NAMALWA (cell line): ENCODE results near the gene ASZ1.

Experiments
- DNase-seq: peaks from one replicate; pipeline ENCODE4 v3.0.0-alpha.2; 2015; ENCODE audit warnings: low spot score

Gene ASZ1

DNA sequence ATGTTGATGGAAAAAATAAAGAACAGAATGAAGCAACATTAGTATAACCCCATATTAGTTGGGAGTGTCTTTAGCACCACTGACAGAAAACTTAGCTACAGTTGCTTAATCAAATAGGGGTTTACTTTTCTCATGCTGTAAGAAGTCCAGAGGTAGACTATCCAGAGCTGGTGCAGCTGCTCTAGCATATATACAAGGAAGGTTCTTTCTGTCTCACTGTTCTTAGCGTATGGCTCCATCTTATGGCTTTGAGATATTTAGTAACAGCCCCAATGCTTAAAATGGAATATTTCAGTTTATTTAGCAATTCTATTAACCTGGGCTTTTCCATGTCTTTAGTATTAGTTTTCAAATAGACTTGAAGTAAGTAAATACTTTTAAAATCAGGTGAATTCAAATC lies 89.3 kb downstream of the ASZ1 start:
- no peak for DNase-seq

DNA sequence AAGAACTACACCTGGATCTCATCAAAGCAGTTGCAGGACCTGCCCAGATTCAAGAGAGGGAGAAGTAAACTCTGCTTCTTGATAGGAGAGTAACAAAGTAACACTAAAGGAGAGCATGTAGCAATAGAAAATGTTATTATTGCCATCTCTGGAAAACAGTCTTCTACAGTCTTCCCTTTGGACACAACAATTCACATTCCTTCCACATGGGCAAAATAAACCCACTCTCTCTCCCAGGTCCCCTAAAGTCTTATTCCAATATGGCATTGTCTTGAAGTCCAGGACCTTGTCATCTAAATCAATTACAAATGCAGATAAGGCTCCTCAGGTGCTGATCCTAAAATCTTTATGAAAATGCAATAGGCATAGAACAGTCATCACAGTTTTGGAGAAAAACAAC lies 94.1 kb downstream of the ASZ1 start:
- DNase-seq, result no peak

DNA sequence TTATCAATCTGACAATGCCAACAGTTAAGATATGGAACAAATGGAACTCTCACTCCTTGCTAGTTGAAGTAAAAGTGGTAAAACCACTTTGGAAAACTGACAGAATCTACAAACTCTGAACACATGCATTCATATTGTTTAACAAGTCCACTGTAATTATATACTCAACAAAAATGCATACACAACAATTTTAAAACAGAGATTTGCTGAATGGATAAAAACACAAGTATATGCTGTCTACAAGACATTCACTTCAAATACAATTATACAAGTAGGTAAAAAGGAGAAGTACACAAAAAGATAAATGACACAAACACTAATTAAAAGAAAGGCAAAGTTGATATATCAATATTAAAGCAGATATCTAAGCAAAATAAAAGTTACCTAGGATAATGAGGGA lies 95.3 kb downstream of the ASZ1 start:
- DNase-seq, result no peak

- no peak for DNase-seq
Measured at GRCh38 chr7:117325836-117326235, 101.5 kb downstream of the ASZ1 start.

DNA sequence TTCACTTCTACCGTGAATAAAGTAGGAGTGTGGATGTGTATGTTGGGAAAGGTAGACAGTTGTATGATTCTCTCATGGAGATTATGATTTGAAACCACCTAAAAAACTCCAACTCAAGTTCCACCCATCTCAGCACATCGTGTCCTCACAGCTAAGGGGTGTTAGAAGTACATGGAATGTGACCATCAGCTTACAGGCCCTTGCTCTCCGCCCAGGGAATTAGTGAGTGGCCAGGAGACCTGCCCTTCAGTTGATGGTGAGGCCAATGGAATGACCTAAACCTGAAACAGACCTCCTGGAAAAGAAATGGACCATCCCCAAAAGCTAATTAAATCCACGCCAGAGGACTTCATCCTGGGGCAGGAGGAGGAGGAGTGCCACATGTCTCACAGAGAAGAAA lies 102.3 kb downstream of the ASZ1 start:
- DNase-seq, result no peak

GRCh38 chr7:117323851-117324711 lies 103.2 kb downstream of the ASZ1 start:
- DNase-seq, result no peak

DNA sequence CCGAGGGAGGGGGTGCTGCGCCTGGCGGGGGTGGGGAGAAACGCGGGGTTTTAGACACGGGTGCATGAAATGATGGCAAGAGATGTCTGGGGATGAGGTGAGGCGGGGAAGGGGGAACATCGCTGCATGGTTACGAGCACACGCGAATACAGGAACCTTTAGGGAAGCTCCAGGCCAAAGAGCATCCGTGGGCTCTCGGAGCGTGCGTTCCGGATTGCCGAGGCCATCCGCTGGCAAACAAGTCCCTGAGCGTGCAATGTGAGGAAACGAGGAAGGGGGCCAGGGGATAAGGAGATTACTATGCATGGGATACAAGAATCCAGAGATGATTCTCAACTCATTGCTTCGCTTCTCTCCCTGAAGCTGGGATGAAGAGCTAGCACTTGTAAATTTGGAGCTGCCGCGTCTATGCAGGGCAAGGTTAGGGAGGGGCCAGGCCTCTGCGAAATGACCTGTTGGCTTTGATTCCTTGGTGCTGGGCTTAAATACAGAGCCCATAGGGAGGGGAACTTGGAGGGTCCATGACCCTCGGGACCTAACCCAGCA lies 103.9 kb downstream of the ASZ1 start:
- no peak for DNase-seq

- DNase-seq, result no peak
Measured at GRCh38 chr7:117322741-117323304, 104.5 kb downstream of the ASZ1 start, which contains the start of gene WNT2. WNT2 (minus strand) TSS chr7:117323058; CDS start chr7:117322989, 69 bp downstream.

DNA sequence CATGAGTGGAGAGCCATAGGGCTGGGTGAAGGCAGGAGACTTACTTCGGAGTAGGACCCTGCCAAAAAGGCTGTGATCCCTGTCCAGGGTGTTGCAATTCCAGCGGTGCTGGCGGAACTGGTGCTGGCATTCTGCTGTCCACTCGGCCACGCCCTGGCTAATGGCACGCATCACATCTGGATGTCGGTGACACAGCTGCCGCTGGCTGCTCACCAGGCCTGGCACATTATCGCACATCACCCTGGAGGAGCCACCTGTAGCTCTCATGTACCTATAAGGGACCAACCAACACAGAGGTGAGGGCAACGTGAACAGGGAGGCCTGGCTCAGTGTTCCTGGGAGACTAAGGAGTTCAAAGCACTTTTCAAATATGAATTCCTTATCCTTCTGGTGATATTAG lies 106.8 kb downstream of the ASZ1 start:
- no peak for DNase-seq

DNA sequence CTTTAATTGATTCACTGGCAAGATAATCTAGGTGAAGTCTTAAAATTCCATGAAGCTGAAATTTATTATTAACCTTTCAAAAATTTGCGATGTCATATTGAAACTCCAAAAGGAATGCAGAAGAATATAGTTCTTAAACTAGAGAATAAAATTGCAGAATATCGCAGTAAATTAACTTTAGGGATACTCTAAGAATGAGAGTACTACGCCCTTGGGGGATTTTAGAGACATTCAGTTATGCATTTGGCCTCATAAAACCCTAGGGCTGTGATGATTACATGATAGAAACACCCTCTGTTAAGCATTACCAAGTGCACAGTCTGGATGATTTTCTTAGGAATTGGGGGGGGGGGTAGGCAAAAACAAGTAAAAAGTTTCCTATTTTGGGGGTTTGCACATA lies 108.1 kb downstream of the ASZ1 start:
- DNase-seq, result no peak

GRCh38 chr7:117313582-117313981 lies 113.7 kb downstream of the ASZ1 start:
- DNase-seq, result no peak
